OCI-LY7 (cell line): ENCODE data around the gene ASCC2.

Experiments
- EZH2phosphoT487 ChIP-seq: fragments of 200-600 bp; sonication (generic); IDR thresholded peaks from 2 replicates; pipeline ENCODE4 v1.6.1; 2018; ENCODE audit warnings: low read depth, borderline replicate concordance, mild to moderate bottlenecking, mixed run types, antibody characterized with exemption, low read length, moderate library complexity, mixed read lengths
- TF ChIP-seq, protein P1 (sequence below): fragments of 200-600 bp; sonication (generic); conservative IDR thresholded peaks from 2 replicates; pipeline ENCODE4 v1.5.1; 2014; ENCODE audit warnings: mild to moderate bottlenecking, antibody characterized with exemption, low read length, moderate library complexity, mixed read lengths

DNA sequence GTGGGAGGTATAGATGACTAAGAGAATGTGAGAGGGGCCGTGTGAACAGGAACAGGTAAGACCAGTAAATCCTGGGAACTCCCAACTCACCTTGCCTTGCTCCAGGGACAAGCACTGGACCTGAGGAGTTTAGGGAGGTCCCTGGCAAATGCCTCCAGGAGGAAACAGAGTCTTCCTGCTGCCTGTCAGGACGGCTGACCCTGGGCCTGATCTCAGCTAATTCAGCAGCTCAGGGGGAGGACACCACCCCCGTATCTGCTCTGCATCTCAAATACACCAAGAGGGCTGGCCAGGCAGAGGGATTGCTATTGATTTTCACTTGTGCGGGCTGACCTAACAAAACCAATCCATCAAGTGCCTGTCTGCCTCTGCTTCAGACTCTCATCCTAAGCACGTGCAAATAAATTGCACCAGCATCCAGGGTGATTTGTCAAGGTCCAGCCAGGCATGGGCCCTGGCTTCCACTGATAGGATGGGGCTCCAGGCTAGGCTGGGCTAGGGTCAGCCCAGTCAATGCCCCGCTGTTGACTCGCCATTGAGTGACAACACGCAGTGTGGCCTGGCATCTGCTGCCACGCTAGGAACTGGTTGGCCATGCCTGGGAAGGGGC is 50.6 kb downstream of the ASCC2 start:
- TF ChIP-seq, protein P1, sequence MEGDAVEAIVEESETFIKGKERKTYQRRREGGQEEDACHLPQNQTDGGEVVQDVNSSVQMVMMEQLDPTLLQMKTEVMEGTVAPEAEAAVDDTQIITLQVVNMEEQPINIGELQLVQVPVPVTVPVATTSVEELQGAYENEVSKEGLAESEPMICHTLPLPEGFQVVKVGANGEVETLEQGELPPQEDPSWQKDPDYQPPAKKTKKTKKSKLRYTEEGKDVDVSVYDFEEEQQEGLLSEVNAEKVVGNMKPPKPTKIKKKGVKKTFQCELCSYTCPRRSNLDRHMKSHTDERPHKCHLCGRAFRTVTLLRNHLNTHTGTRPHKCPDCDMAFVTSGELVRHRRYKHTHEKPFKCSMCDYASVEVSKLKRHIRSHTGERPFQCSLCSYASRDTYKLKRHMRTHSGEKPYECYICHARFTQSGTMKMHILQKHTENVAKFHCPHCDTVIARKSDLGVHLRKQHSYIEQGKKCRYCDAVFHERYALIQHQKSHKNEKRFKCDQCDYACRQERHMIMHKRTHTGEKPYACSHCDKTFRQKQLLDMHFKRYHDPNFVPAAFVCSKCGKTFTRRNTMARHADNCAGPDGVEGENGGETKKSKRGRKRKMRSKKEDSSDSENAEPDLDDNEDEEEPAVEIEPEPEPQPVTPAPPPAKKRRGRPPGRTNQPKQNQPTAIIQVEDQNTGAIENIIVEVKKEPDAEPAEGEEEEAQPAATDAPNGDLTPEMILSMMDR, result no peak
- TF ChIP-seq EZH2phosphoT487, result no peak
